NT2/D1 (cell line): Measurements from ENCODE around the gene DRC7.

ENCODE experiments used
- YY1 ChIP-seq: IDR thresholded peaks from 2 replicates; pipeline ENCODE4 v1.6.1; 2011; ENCODE audit not compliant: insufficient read length, insufficient read depth
- ZNF274 ChIP-seq: IDR thresholded peaks from 2 replicates; pipeline ENCODE4 v1.6.1; 2011; ENCODE audit warnings: mild to moderate bottlenecking, low read depth, low read length

GRCh38 chr16:57669476-57670162 lies 25.0 kb upstream of the DRC7 start:
- TF ChIP-seq ZNF274 (no peak), YY1 (no peak)
